SU-DHL-6 (cell line): ENCODE results near the gene RIPOR2.

ENCODE experiments used
- EZH2phosphoT487 ChIP-seq: fragments of 200-600 bp; sonication (generic), shearing (Covaris generic); conservative IDR thresholded peaks from 2 replicates; pipeline ENCODE4 v1.6.1; 2018; ENCODE audit warnings: mild to moderate bottlenecking, antibody characterized with exemption, low read length, moderate library complexity, mixed read lengths
- TF ChIP-seq, protein P1 (sequence below): fragments of 200-600 bp; sonication (generic); IDR thresholded peaks from one replicate; pipeline ENCODE4 v1.5.1; 2017; ENCODE audit warnings: antibody characterized with exemption, mild to moderate bottlenecking, low read length, moderate library complexity; ENCODE audit not compliant: insufficient read depth, poor library complexity, severe bottlenecking

DNA sequence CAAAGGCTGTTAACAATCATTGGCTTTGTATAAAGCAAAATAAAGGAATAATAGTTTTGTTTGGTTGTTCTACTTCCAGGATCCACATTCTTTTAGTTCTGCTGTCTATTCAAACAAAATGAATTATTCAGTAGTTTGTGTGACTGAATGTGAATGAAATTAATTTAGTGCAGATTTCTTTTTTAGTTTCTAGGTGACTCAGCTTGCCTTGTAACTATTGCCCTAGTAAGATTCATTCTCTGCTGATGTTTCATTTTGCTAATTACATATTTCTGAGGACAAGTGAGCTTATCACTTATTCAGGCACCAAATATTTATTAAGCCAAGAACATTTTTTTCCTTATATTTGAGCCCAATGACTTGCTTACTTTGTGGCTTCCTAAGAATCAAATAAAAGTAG is 46.5 kb upstream of the RIPOR2 start:
- TF ChIP-seq, protein P1, sequence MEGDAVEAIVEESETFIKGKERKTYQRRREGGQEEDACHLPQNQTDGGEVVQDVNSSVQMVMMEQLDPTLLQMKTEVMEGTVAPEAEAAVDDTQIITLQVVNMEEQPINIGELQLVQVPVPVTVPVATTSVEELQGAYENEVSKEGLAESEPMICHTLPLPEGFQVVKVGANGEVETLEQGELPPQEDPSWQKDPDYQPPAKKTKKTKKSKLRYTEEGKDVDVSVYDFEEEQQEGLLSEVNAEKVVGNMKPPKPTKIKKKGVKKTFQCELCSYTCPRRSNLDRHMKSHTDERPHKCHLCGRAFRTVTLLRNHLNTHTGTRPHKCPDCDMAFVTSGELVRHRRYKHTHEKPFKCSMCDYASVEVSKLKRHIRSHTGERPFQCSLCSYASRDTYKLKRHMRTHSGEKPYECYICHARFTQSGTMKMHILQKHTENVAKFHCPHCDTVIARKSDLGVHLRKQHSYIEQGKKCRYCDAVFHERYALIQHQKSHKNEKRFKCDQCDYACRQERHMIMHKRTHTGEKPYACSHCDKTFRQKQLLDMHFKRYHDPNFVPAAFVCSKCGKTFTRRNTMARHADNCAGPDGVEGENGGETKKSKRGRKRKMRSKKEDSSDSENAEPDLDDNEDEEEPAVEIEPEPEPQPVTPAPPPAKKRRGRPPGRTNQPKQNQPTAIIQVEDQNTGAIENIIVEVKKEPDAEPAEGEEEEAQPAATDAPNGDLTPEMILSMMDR, result no peak
- TF ChIP-seq EZH2phosphoT487, result no peak
